Panc1 (cell line): ENCODE results near the gene RPS6KB2. TPM values are rescaled to one million over a fixed set of nuclear protein-coding genes. Genes with fewer than 3 reads are reported as not detected.
"Not testable (repeated sequence)": the region's sequence is repeated elsewhere in the genome, so short reads cannot be mapped to it uniquely, and the experiment has no call there.

Experiments
- ATAC-seq: fragments of 200-7000 bp; cut with Tn5 transposase; 2 replicates; pipeline ENCODE4 v1.9.1; 2020; ENCODE audit warnings: mild to moderate bottlenecking, moderate library complexity
- BruUV-seq: library from RNA; stranded (reverse); fragments of 400-500 nt; replicated peaks from 2 replicates; lab custom pipeline; 2021; lab: Mats Ljungman, UMichigan
- CTCF ChIA-PET: fragments of 300-600 bp; sonication (Branson Sonifier 250); formaldehyde crosslinking; loops from one replicate; lab custom pipeline; 2022; ENCODE audit warnings: antibody characterized with exemption; lab: Charles Lee
- POLR2A ChIA-PET: fragments of 300-600 bp; sonication (Branson Sonifier 250); formaldehyde crosslinking; loops from one replicate; lab custom pipeline; 2022; ENCODE audit warnings: antibody characterized with exemption; lab: Charles Lee
- DNase-seq: peaks from one replicate; pipeline ENCODE4 v3.0.0-alpha.2; 2010; ENCODE audit warnings: low read depth, low spot score
- H3K27ac ChIP-seq: 2 replicates; pipeline ENCODE4 v1.5.1; 2011; ENCODE audit warnings: mild to moderate bottlenecking, low read length, inconsistent platforms
- H3K27me3 ChIP-seq: fragments of 200-500 bp; sonication (Bioruptor generic); 2 replicates; pipeline ENCODE4 v1.6.0; 2014; ENCODE audit warnings: low read length, inconsistent platforms; ENCODE audit not compliant: control insufficient read depth, insufficient read depth
- H3K36me3 ChIP-seq: fragments of 200-500 bp; sonication (Bioruptor generic); 2 replicates; pipeline ENCODE4 v1.5.1; 2014; ENCODE audit warnings: inconsistent platforms, mild to moderate bottlenecking, low read length, moderate library complexity; ENCODE audit not compliant: control insufficient read depth, insufficient read depth
- H3K4me1 ChIP-seq: 2 replicates; pipeline ENCODE4 v1.5.1; 2011; ENCODE audit warnings: inconsistent platforms, mild to moderate bottlenecking, low read length, moderate library complexity; ENCODE audit not compliant: control insufficient read depth, insufficient read depth
- H3K4me3 ChIP-seq, 2 experiments: 2 replicates each; pipeline ENCODE4 v1.5.1; 2011 to 2012; ENCODE audit warnings: low read depth in 2 of 2, low read length in 2 of 2, mild to moderate bottlenecking in 2 of 2, inconsistent platforms in 1 of 2, moderate library complexity in 1 of 2
- H3K9me3 ChIP-seq: fragments of 200-500 bp; sonication (Bioruptor generic); 2 replicates; pipeline ENCODE4 v1.5.1; 2014; ENCODE audit warnings: low read depth, mild to moderate bottlenecking, inconsistent platforms, low read length, moderate library complexity; ENCODE audit not compliant: control insufficient read depth, insufficient read depth
- CTCF ChIP-seq: fragments of 450-650 bp; IDR thresholded peaks from 2 replicates; pipeline ENCODE4 v1.5.1; 2017; ENCODE audit warnings: mild to moderate bottlenecking
- POLR2AphosphoS5 ChIP-seq: IDR thresholded peaks from 2 replicates; pipeline ENCODE4 v1.6.1; 2012; ENCODE audit warnings: mild to moderate bottlenecking, low read depth, low read length, moderate library complexity
- REST ChIP-seq, 2 experiments: IDR thresholded peaks; 2 replicates each; pipeline ENCODE4 v1.6.1; 2011 to 2012; ENCODE audit warnings: low read depth in 2 of 2, control low read depth in 1 of 2, low read length in 1 of 2, mild to moderate bottlenecking in 1 of 2, moderate library complexity in 1 of 2; ENCODE audit not compliant: insufficient read depth in 1 of 2
- SIN3A ChIP-seq: IDR thresholded peaks from 2 replicates; pipeline ENCODE4 v1.6.1; 2012; ENCODE audit warnings: low read depth, mild to moderate bottlenecking, low read length, moderate library complexity, borderline replicate concordance; ENCODE audit not compliant: insufficient read depth
- TCF7L2 ChIP-seq: IDR thresholded peaks from 2 replicates; pipeline ENCODE4 v1.6.1; 2011; ENCODE audit warnings: mild to moderate bottlenecking, low read depth, low read length, inconsistent platforms
- in situ Hi-C: cut with HindIII; loops from 2 replicates; pipeline ENCODE4 v1.10.0; 2016; ENCODE audit warnings: low sequenced_read_pairs, low pct_unique_long_range_greater_than_20kb
- intact Hi-C: fragments of 100-400 bp; cut with micrococcal nuclease; formaldehyde crosslinking; loops from one replicate; pipeline ENCODE4 v1.10.0; 2022; ENCODE audit not compliant: unreplicated experiment
- total RNA-seq: library from RNA; stranded (reverse); gene quantifications from one replicate; pipeline ENCODE4 v1.2.1, GENCODE V29; 2021; ENCODE audit not compliant: unreplicated experiment

RPS6KB2 gene
- total RNA-seq, 1 experiment from 2014 or later = 68.5 TPM

GRCh38 chr11:67427364-67427859 is 882 bp upstream of the RPS6KB2 start:
- H3K36me3 ChIP-seq, H3K4me1 ChIP-seq, H3K9me3 ChIP-seq, POLR2A ChIA-PET, intact Hi-C loops, H3K27me3 ChIP-seq, BruUV-seq, ATAC-seq, in situ Hi-C loops, CTCF ChIA-PET, DNase-seq: not testable (repeated sequence)
- Histone ChIP-seq H3K27ac (peak overlapping the region; percentile 85), H3K4me3 (peak overlapping the region; percentile 63 to 95)

- BruUV-seq = no TSS peak
- ATAC-seq (no peak), DNase-seq (no peak)
- no peaks in the 10 kb centered on the region; the same call in 1 of the 2 replicates for H3K36me3 ChIP-seq
- intact Hi-C loops = no loop called here
- H3K27me3 ChIP-seq = no peaks in the 10 kb centered on the region
- no peaks in the 10 kb centered on the region for H3K9me3 ChIP-seq
- H3K27ac ChIP-seq = peak overlapping the region; percentile 85
- ChIA-PET CTCF (interaction anchor here (0.6 kb wide), 1 partner anchor 58 kb away, joined by 3 read pairs; no protein-coding TSS in a partner anchor), POLR2A (no interaction called here)
- in situ Hi-C loops = no loop called here
- TF ChIP-seq SIN3A = no peak
- no peak for TF ChIP-seq CTCF
- no peak for TF ChIP-seq REST (IDR thresholded peaks at IDR 0.05; ENCODE audit: insufficient read depth in 1 of 2, low read depth in 2 of 2, low read length in 1 of 2)
- TF ChIP-seq POLR2AphosphoS5 = no peak
- no peak for TF ChIP-seq TCF7L2
- peaks cover 14% of the 10 kb centered on the region for H3K4me1 ChIP-seq
- peak overlapping the region; percentile 63 to 95 for H3K4me3 ChIP-seq
These were observed 859 bp downstream of the RPS6KB2 start for GRCh38 chr11:67429038-67429668.

GRCh38 chr11:67429722-67430121 is 1.4 kb downstream of the RPS6KB2 start:
- intact Hi-C loops (no loop called here), in situ Hi-C loops (no loop called here)
- ChIA-PET POLR2A (no interaction called here), CTCF (interaction anchor here (0.6 kb wide), 1 partner anchor 59 kb away, joined by 3 read pairs; no protein-coding TSS in a partner anchor)
- TSS peak; percentile 84 for BruUV-seq
- H3K9me3 ChIP-seq = no peaks in the 10 kb centered on the region
- TF ChIP-seq SIN3A = no peak
- TF ChIP-seq REST (IDR thresholded peaks at IDR 0.05; ENCODE audit: insufficient read depth in 1 of 2, low read depth in 2 of 2, low read length in 1 of 2) = no peak
- TF ChIP-seq TCF7L2 = no peak
- TF ChIP-seq CTCF = no peak
- TF ChIP-seq POLR2AphosphoS5 = no peak
- peaks cover 14% of the 10 kb centered on the region for H3K4me1 ChIP-seq
- ATAC-seq (no peak), DNase-seq (no peak)
- H3K27me3 ChIP-seq = no peaks in the 10 kb centered on the region
- H3K27ac ChIP-seq = no peak overlapping the region
- no peak overlapping the region for H3K4me3 ChIP-seq
- no peaks in the 10 kb centered on the region; the same call in 1 of the 2 replicates for H3K36me3 ChIP-seq
